ENCODE measurements around the gene LIN7B. TPM values are rescaled to one million over a fixed set of nuclear protein-coding genes. Genes with fewer than 3 reads are reported as not detected.

The LIN7B gene
- total and polyA plus RNA-seq, 4 donors, result 20.7 to 62.7 (median 40.1) TPM

DNA sequence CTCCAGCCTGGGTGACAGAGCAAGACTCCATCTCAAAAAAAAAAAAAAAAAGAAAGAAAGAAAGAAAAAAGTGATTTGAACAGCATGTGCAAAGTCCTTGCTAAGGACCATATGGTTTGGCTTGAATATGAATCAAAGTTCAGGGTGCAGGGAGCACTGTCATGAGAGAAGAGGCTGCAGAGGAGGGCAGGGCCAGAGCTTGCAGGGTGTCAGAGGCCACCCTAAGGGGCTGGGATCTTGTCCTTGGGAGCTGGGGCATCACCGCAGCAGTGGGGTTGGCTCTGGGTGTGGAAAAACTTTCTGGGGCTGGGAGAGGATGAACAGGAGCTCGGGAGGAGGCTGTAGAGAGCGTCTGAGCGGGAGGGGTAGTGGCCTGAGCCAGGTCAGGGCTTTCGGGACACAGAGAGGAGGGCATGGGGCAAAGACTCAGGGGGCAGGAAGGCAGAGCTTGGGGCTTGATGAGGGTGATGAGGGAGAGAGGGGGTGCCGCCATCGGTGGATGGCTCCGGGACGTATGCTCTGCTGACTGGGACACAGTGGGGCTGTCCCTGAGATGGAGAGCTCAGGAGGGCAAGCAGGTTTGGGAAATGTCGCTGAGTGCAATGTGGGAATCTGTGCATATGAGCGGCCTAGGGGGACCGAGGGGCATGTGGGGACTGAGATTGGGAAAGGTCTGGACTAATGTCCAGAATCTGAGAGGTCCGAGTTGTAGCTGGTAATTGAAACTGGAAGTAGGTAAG lies 46.5 kb downstream of the LIN7B start:
- no peaks in the 10 kb centered on the region for H3K9me3 ChIP-seq (ENCODE audit: control insufficient read depth, insufficient read depth, low read length)
- peaks cover 8% of the 10 kb centered on the region for H3K27me3 ChIP-seq (ENCODE audit: control insufficient read depth, insufficient read depth, low read length)
- H3K4me1 ChIP-seq (ENCODE audit: control insufficient read depth, insufficient read depth, low read length), result peaks cover 34% of the 10 kb centered on the region
- no peak for DNase-seq (ENCODE audit: low read depth in 4 of 6, low spot score in 6 of 6)
- WGBS (ENCODE audit: insufficient coverage), result 87% methylated on average over 13 of the region's 13 CpGs
- no peak overlapping the region for H3K4me3 ChIP-seq (ENCODE audit: low read depth, low read length)
- H3K27ac ChIP-seq (ENCODE audit: low read depth, low read length), result no peak overlapping the region
- peaks cover 4% of the 10 kb centered on the region for H3K36me3 ChIP-seq (ENCODE audit: control insufficient read depth, insufficient read depth, low read length)

GRCh38 chr19:49161987-49162386 lies 47.8 kb downstream of the LIN7B start:
- WGBS (ENCODE audit: insufficient coverage), result 51% methylated on average over 4 of the region's 4 CpGs
- no peak overlapping the region for H3K27ac ChIP-seq (ENCODE audit: low read depth, low read length)
- no peaks in the 10 kb centered on the region for H3K9me3 ChIP-seq (ENCODE audit: control insufficient read depth, insufficient read depth, low read length)
- peaks cover 14% of the 10 kb centered on the region for H3K27me3 ChIP-seq (ENCODE audit: control insufficient read depth, insufficient read depth, low read length)
- H3K4me3 ChIP-seq (ENCODE audit: low read depth, low read length), result no peak overlapping the region
- DNase-seq (ENCODE audit: low read depth in 4 of 6, low spot score in 6 of 6), result no peak
- peaks cover 9% of the 10 kb centered on the region for H3K36me3 ChIP-seq (ENCODE audit: control insufficient read depth, insufficient read depth, low read length)
- H3K4me1 ChIP-seq (ENCODE audit: control insufficient read depth, insufficient read depth, low read length), result peaks cover 31% of the 10 kb centered on the region

DNA sequence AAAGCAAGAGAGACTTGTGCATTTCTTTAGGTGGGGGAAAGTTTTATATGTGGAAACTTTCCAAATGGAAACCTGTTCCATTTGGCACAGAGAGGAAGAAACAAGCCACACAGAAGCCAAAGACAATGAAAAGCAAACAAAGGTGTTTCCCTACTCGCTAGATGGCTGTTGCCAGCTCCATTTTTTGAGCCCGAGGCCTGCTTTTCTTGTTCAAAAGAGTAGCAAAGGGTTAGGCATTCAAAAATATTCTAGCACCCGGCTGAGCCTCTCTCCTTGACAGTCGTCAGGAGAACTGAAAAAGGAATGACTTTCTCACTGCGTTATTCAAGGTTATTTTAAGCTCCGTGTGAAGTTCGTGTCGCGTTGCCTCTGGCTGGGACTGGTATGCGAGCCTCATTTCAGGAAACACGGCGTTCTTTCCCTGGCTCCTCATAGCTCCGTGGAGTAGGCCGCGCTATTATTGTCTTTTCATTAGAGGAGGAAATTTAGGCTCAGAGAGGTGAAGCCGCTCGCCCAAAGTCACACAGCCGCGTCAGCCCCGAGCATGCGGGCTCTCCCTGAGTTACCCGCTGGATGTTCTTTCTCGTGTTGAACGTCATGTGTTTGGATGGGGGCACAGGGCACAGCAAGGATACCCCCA lies 51.1 kb downstream of the LIN7B start:
- DNase-seq (ENCODE audit: low read depth in 4 of 6, low spot score in 6 of 6), result peak in 1 of 6 donors; percentile 42
- Histone ChIP-seq H3K27me3 (ENCODE audit: control insufficient read depth, insufficient read depth, low read length) (peaks cover 14% of the 10 kb centered on the region), H3K9me3 (ENCODE audit: control insufficient read depth, insufficient read depth, low read length) (no peaks in the 10 kb centered on the region), H3K4me1 (ENCODE audit: control insufficient read depth, insufficient read depth, low read length) (peaks cover 12% of the 10 kb centered on the region), H3K27ac (ENCODE audit: low read depth, low read length) (peak overlapping the region; percentile 40), H3K4me3 (ENCODE audit: low read depth, low read length) (no peak overlapping the region), H3K36me3 (ENCODE audit: control insufficient read depth, insufficient read depth, low read length) (peaks cover 18% of the 10 kb centered on the region)
- WGBS (ENCODE audit: insufficient coverage), result 37% methylated on average over 24 of the region's 24 CpGs

DNA sequence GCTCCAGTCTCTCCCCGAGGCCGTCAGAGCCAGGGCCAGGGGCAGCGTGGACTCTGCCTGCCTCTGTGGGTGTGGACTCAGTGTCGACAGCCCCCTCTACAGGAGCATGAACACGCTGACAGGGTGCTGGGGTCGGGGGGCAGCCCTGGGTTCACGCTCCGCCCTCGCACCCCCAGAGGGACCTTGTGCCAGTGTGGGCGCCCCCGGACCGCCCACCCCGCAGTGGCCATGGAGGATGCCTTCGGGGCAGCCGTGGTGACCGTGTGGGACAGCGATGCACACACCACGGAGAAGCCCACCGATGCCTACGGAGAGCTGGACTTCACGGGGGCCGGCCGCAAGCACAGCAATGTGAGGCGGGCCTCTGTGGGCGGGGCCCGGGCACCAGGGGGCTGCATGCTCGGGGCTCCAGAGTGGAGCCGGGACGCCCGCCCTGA lies 51.7 kb downstream of the LIN7B start:
- 12% methylated on average over 30 of the region's 30 CpGs for WGBS (ENCODE audit: insufficient coverage)
- no peaks in the 10 kb centered on the region for H3K9me3 ChIP-seq (ENCODE audit: control insufficient read depth, insufficient read depth, low read length)
- H3K36me3 ChIP-seq (ENCODE audit: control insufficient read depth, insufficient read depth, low read length), result peaks cover 16% of the 10 kb centered on the region
- peaks cover 14% of the 10 kb centered on the region for H3K27me3 ChIP-seq (ENCODE audit: control insufficient read depth, insufficient read depth, low read length)
- H3K4me1 ChIP-seq (ENCODE audit: control insufficient read depth, insufficient read depth, low read length), result peaks cover 12% of the 10 kb centered on the region
- DNase-seq (ENCODE audit: low read depth in 4 of 6, low spot score in 6 of 6), result no peak
- no peak overlapping the region for H3K27ac ChIP-seq (ENCODE audit: low read depth, low read length)
- H3K4me3 ChIP-seq (ENCODE audit: low read depth, low read length), result no peak overlapping the region

- no peak for DNase-seq (ENCODE audit: low read depth in 4 of 6, low spot score in 6 of 6)
- Histone ChIP-seq H3K4me3 (ENCODE audit: low read depth, low read length) (no peak overlapping the region), H3K27ac (ENCODE audit: low read depth, low read length) (no peak overlapping the region), H3K36me3 (ENCODE audit: control insufficient read depth, insufficient read depth, low read length) (peaks cover 26% of the 10 kb centered on the region), H3K27me3 (ENCODE audit: control insufficient read depth, insufficient read depth, low read length) (peaks cover 14% of the 10 kb centered on the region), H3K9me3 (ENCODE audit: control insufficient read depth, insufficient read depth, low read length) (no peaks in the 10 kb centered on the region), H3K4me1 (ENCODE audit: control insufficient read depth, insufficient read depth, low read length) (peaks cover 12% of the 10 kb centered on the region)
- WGBS (ENCODE audit: insufficient coverage), result 36% methylated on average over 14 of the region's 25 CpGs
Observed at GRCh38 chr19:49167857-49168409, 53.8 kb downstream of the LIN7B start.

Small RNAs within 50 kb of the gene (small RNA-seq; reads per million reads assigned to genes)
- not detected for gene RN7SL708P (ENCODE audit: low replicate concordance)

Other genes with a start within 250 kb of the LIN7B start
- gene PLEKHA4, start 245.8 kb upstream of the LIN7B start, total RNA-seq, result 10 to 100 TPM; 11.6 to 32.3 TPM
- 10 to 100 TPM; 17.3 to 43.0 TPM for gene PLEKHA4, start 245.8 kb upstream of the LIN7B start, polyA plus RNA-seq (ENCODE audit: insufficient read length in 2 of 2)
- gene PPP1R15A, start 241.9 kb upstream of the LIN7B start, total RNA-seq, result 10 to 100 TPM; 30.6 to 42.5 TPM
- gene PPP1R15A, start 241.9 kb upstream of the LIN7B start, polyA plus RNA-seq (ENCODE audit: insufficient read length in 2 of 2), result 10 to 100 TPM; 26.6 to 33.4 TPM
- under 1 TPM; 0.20 to 0.50 TPM for gene TULP2, start 215.6 kb upstream of the LIN7B start, total RNA-seq
- 1 to 10 TPM in 1 of 2 donors, under 1 TPM in 1; 0.84 to 1.4 TPM for gene TULP2, start 215.6 kb upstream of the LIN7B start, polyA plus RNA-seq (ENCODE audit: insufficient read length in 2 of 2)
- 100 to 1,000 TPM in 1 of 2 donors, 10 to 100 TPM in 1; 94.4 to 149 TPM for gene NUCB1, start 214.1 kb upstream of the LIN7B start, total RNA-seq
- 100 to 1,000 TPM; 166 to 213 TPM for gene NUCB1, start 214.1 kb upstream of the LIN7B start, polyA plus RNA-seq (ENCODE audit: insufficient read length in 2 of 2)
- 1 to 10 TPM in 1 of 2 donors, under 1 TPM in 1; 0.59 to 1.4 TPM for gene DHDH, start 180.7 kb upstream of the LIN7B start, total RNA-seq
- gene DHDH, start 180.7 kb upstream of the LIN7B start, polyA plus RNA-seq (ENCODE audit: insufficient read length in 2 of 2), result 1 to 10 TPM; 2.7 to 4.6 TPM
- gene BAX, start 159.5 kb upstream of the LIN7B start, total RNA-seq, result 10 to 100 TPM; 23.5 to 40.4 TPM
- gene BAX, start 159.5 kb upstream of the LIN7B start, polyA plus RNA-seq (ENCODE audit: insufficient read length in 2 of 2), result 10 to 100 TPM; 86.0 to 91.3 TPM
- gene FTL, start 149.1 kb upstream of the LIN7B start, total RNA-seq, result 1,000 to 10,000 TPM in 1 of 2 donors, 100 to 1,000 TPM in 1; 830 to 1,568 TPM
- gene FTL, start 149.1 kb upstream of the LIN7B start, polyA plus RNA-seq (ENCODE audit: insufficient read length in 2 of 2), result 1,000 to 10,000 TPM; 1,197 to 1,255 TPM
- 10 to 100 TPM; 22.0 to 30.9 TPM for gene GYS1, start 121.1 kb upstream of the LIN7B start, total RNA-seq
- 10 to 100 TPM; 35.4 to 47.5 TPM for gene GYS1, start 121.1 kb upstream of the LIN7B start, polyA plus RNA-seq (ENCODE audit: insufficient read length in 2 of 2)
- 100 to 1,000 TPM in 1 of 2 donors, 10 to 100 TPM in 1; 80.4 to 101 TPM for gene RUVBL2, start 120.5 kb upstream of the LIN7B start, total RNA-seq
- gene RUVBL2, start 120.5 kb upstream of the LIN7B start, polyA plus RNA-seq (ENCODE audit: insufficient read length in 2 of 2), result 100 to 1,000 TPM; 106 to 109 TPM
- gene LHB, start 97.3 kb upstream of the LIN7B start, total RNA-seq, result not detected
- gene LHB, start 97.3 kb upstream of the LIN7B start, polyA plus RNA-seq (ENCODE audit: insufficient read length in 2 of 2), result under 1 TPM in 1 of 2 donors, not detected in 1; 0.32 TPM
- under 1 TPM in 1 of 2 donors, not detected in 1; 0.72 TPM for gene CGB3, start 90.0 kb upstream of the LIN7B start, total RNA-seq
- gene CGB3, start 90.0 kb upstream of the LIN7B start, polyA plus RNA-seq (ENCODE audit: insufficient read length in 2 of 2), result under 1 TPM in 1 of 2 donors, not detected in 1; 0.73 TPM
- not detected for gene CGB2, start 82.5 kb upstream of the LIN7B start, total RNA-seq
- gene CGB2, start 82.5 kb upstream of the LIN7B start, polyA plus RNA-seq (ENCODE audit: insufficient read length in 2 of 2), result not detected
- not detected for gene CGB1, start 77.5 kb upstream of the LIN7B start, total RNA-seq
- not detected for gene CGB1, start 77.5 kb upstream of the LIN7B start, polyA plus RNA-seq (ENCODE audit: insufficient read length in 2 of 2)
- gene CGB5, start 70.5 kb upstream of the LIN7B start, total RNA-seq, result 1 to 10 TPM in 1 of 2 donors, not detected in 1; 1.4 TPM
- not detected for gene CGB5, start 70.5 kb upstream of the LIN7B start, polyA plus RNA-seq (ENCODE audit: insufficient read length in 2 of 2)
- under 1 TPM in 1 of 2 donors, not detected in 1; 0.72 TPM for gene CGB8, start 65.3 kb upstream of the LIN7B start, total RNA-seq
- gene CGB8, start 65.3 kb upstream of the LIN7B start, polyA plus RNA-seq (ENCODE audit: insufficient read length in 2 of 2), result not detected
- gene CGB7, start 56.6 kb upstream of the LIN7B start, total RNA-seq, result under 1 TPM in 1 of 2 donors, not detected in 1; 0.17 TPM
- gene CGB7, start 56.6 kb upstream of the LIN7B start, polyA plus RNA-seq (ENCODE audit: insufficient read length in 2 of 2), result under 1 TPM; 0.16 to 0.29 TPM
- under 1 TPM in 1 of 2 donors, not detected in 1; 0.83 TPM for gene NTF4, start 49.6 kb upstream of the LIN7B start, total RNA-seq
- not detected for gene NTF4, start 49.6 kb upstream of the LIN7B start, polyA plus RNA-seq (ENCODE audit: insufficient read length in 2 of 2)
- not detected for gene KCNA7, start 41.7 kb upstream of the LIN7B start, total RNA-seq
- gene KCNA7, start 41.7 kb upstream of the LIN7B start, polyA plus RNA-seq (ENCODE audit: insufficient read length in 2 of 2), result under 1 TPM in 1 of 2 donors, not detected in 1; 0.08 TPM
- 100 to 1,000 TPM; 125 to 241 TPM for gene SNRNP70, start 28.9 kb upstream of the LIN7B start, total RNA-seq
- gene SNRNP70, start 28.9 kb upstream of the LIN7B start, polyA plus RNA-seq (ENCODE audit: insufficient read length in 2 of 2), result 100 to 1,000 TPM; 345 to 463 TPM
- gene C19orf73, start 4.8 kb downstream of the LIN7B start, total RNA-seq, result 1 to 10 TPM in 1 of 2 donors, under 1 TPM in 1; 0.40 to 3.1 TPM
- gene C19orf73, start 4.8 kb downstream of the LIN7B start, polyA plus RNA-seq (ENCODE audit: insufficient read length in 2 of 2), result 1 to 10 TPM; 2.3 to 3.1 TPM
- gene PPFIA3, start 5.2 kb downstream of the LIN7B start, total RNA-seq, result 10 to 100 TPM; 21.1 to 29.0 TPM
- gene PPFIA3, start 5.2 kb downstream of the LIN7B start, polyA plus RNA-seq (ENCODE audit: insufficient read length in 2 of 2), result 10 to 100 TPM; 83.1 to 92.2 TPM
- gene HRC, start 41.0 kb downstream of the LIN7B start, total RNA-seq, result 10 to 100 TPM in 1 of 2 donors, 1 to 10 TPM in 1; 1.5 to 10.5 TPM
- 1 to 10 TPM; 2.7 to 2.8 TPM for gene HRC, start 41.0 kb downstream of the LIN7B start, polyA plus RNA-seq (ENCODE audit: insufficient read length in 2 of 2)
- gene TRPM4, start 43.4 kb downstream of the LIN7B start, total RNA-seq, result 10 to 100 TPM in 1 of 2 donors, 1 to 10 TPM in 1; 9.2 to 11.7 TPM
- 10 to 100 TPM; 18.5 to 30.7 TPM for gene TRPM4, start 43.4 kb downstream of the LIN7B start, polyA plus RNA-seq (ENCODE audit: insufficient read length in 2 of 2)
- 1 to 10 TPM in 1 of 2 donors, under 1 TPM in 1; 0.59 to 1.2 TPM for gene SLC6A16, start 210.8 kb downstream of the LIN7B start, total RNA-seq
- 1 to 10 TPM; 2.8 to 3.8 TPM for gene SLC6A16, start 210.8 kb downstream of the LIN7B start, polyA plus RNA-seq (ENCODE audit: insufficient read length in 2 of 2)
- gene CD37, start 221.0 kb downstream of the LIN7B start, total RNA-seq, result 10 to 100 TPM in 1 of 2 donors, 1 to 10 TPM in 1; 2.9 to 10.5 TPM
- gene CD37, start 221.0 kb downstream of the LIN7B start, polyA plus RNA-seq (ENCODE audit: insufficient read length in 2 of 2), result 10 to 100 TPM; 16.6 to 18.0 TPM
- gene TEAD2, start 248.0 kb downstream of the LIN7B start, total RNA-seq, result 10 to 100 TPM; 10.6 to 35.6 TPM
- gene TEAD2, start 248.0 kb downstream of the LIN7B start, polyA plus RNA-seq (ENCODE audit: insufficient read length in 2 of 2), result 10 to 100 TPM; 33.2 to 33.3 TPM
- gene DKKL1, start 249.5 kb downstream of the LIN7B start, total RNA-seq, result 1 to 10 TPM in 1 of 2 donors, under 1 TPM in 1; 0.69 to 3.4 TPM
- 1 to 10 TPM; 2.7 to 3.2 TPM for gene DKKL1, start 249.5 kb downstream of the LIN7B start, polyA plus RNA-seq (ENCODE audit: insufficient read length in 2 of 2)

Data from spinal cord (tissue), 10 donors.